HUES6 (cell line): Measurements from ENCODE around the gene ERFE.

Experiments used
- H3K27ac ChIP-seq: 2 replicates; pipeline ENCODE4 v1.7.0; 2013; ENCODE audit warnings: low read depth, mild to moderate bottlenecking, low read length, inconsistent platforms
- H3K27me3 ChIP-seq: 2 replicates; pipeline ENCODE4 v1.6.1; 2013; ENCODE audit warnings: low read length; ENCODE audit not compliant: control insufficient read depth, insufficient read depth
- H3K36me3 ChIP-seq: 2 replicates; pipeline ENCODE4 v1.6.1; 2013; ENCODE audit warnings: low read length; ENCODE audit not compliant: control insufficient read depth, insufficient read depth
- H3K4me1 ChIP-seq: 2 replicates; pipeline ENCODE4 v1.6.1; 2013; ENCODE audit warnings: low read length; ENCODE audit not compliant: control insufficient read depth, insufficient read depth
- H3K4me3 ChIP-seq: 2 replicates; pipeline ENCODE4 v1.5.1; 2013; ENCODE audit warnings: low read depth, low read length
- H3K9ac ChIP-seq: one replicate; pipeline ENCODE4 v1.6.1; 2013; ENCODE audit warnings: mild to moderate bottlenecking, low read length
- H3K9me3 ChIP-seq: 2 replicates; pipeline ENCODE4 v1.6.1; 2013; ENCODE audit warnings: low read depth, low read length; ENCODE audit not compliant: control insufficient read depth, insufficient read depth

The ERFE gene

GRCh38 chr2:238143239-238143951 lies 15.4 kb upstream of the ERFE start:
- Histone ChIP-seq H3K9ac (no peak overlapping the region), H3K4me3 (no peak overlapping the region), H3K4me1 (peaks cover 7% of the 10 kb centered on the region; the same call in 1 of the 2 replicates), H3K27ac (no peak overlapping the region), H3K9me3 (no peaks in the 10 kb centered on the region), H3K36me3 (no peaks in the 10 kb centered on the region), H3K27me3 (no peaks in the 10 kb centered on the region)

GRCh38 chr2:238144262-238144661 lies 14.5 kb upstream of the ERFE start:
- no peaks in the 10 kb centered on the region for H3K27me3 ChIP-seq
- no peaks in the 10 kb centered on the region for H3K9me3 ChIP-seq
- no peaks in the 10 kb centered on the region for H3K36me3 ChIP-seq
- no peak overlapping the region for H3K4me3 ChIP-seq
- no peak overlapping the region for H3K9ac ChIP-seq
- H3K4me1 ChIP-seq, result no peaks in the 10 kb centered on the region
- no peak overlapping the region for H3K27ac ChIP-seq

GRCh38 chr2:238145046-238145445 lies 13.7 kb upstream of the ERFE start:
- Histone ChIP-seq H3K9me3 (no peaks in the 10 kb centered on the region), H3K4me3 (no peak overlapping the region), H3K27ac (no peak overlapping the region), H3K4me1 (no peaks in the 10 kb centered on the region), H3K36me3 (no peaks in the 10 kb centered on the region), H3K9ac (no peak overlapping the region), H3K27me3 (no peaks in the 10 kb centered on the region)

GRCh38 chr2:238145851-238146250 lies 12.9 kb upstream of the ERFE start:
- no peak overlapping the region for H3K9ac ChIP-seq
- no peaks in the 10 kb centered on the region for H3K36me3 ChIP-seq
- H3K27me3 ChIP-seq, result no peaks in the 10 kb centered on the region
- H3K4me3 ChIP-seq, result no peak overlapping the region
- no peak overlapping the region for H3K27ac ChIP-seq
- no peaks in the 10 kb centered on the region for H3K9me3 ChIP-seq
- H3K4me1 ChIP-seq, result no peaks in the 10 kb centered on the region

- Histone ChIP-seq H3K4me1 (peaks cover 10% of the 10 kb centered on the region), H3K36me3 (no peaks in the 10 kb centered on the region), H3K9me3 (no peaks in the 10 kb centered on the region), H3K4me3 (no peak overlapping the region), H3K27me3 (no peaks in the 10 kb centered on the region), H3K27ac (no peak overlapping the region), H3K9ac (no peak overlapping the region)
These were observed 11.8 kb upstream of the ERFE start for GRCh38 chr2:238146884-238147544.

- H3K9ac ChIP-seq, result no peak overlapping the region
- peaks cover 11% of the 10 kb centered on the region for H3K4me1 ChIP-seq
- no peaks in the 10 kb centered on the region for H3K36me3 ChIP-seq
- H3K27ac ChIP-seq, result no peak overlapping the region
- H3K4me3 ChIP-seq, result no peak overlapping the region
- H3K9me3 ChIP-seq, result no peaks in the 10 kb centered on the region
- no peaks in the 10 kb centered on the region for H3K27me3 ChIP-seq
These were observed 9.8 kb upstream of the ERFE start for GRCh38 chr2:238148981-238149380.

GRCh38 chr2:238149841-238150572 lies 8.8 kb upstream of the ERFE start:
- Histone ChIP-seq H3K36me3 (no peaks in the 10 kb centered on the region), H3K9me3 (no peaks in the 10 kb centered on the region), H3K4me3 (no peak overlapping the region), H3K4me1 (peaks cover 11% of the 10 kb centered on the region), H3K9ac (no peak overlapping the region), H3K27me3 (no peaks in the 10 kb centered on the region), H3K27ac (no peak overlapping the region)

GRCh38 chr2:238150686-238151085 lies 8.1 kb upstream of the ERFE start:
- Histone ChIP-seq H3K9ac (no peak overlapping the region), H3K4me1 (peaks cover 11% of the 10 kb centered on the region), H3K36me3 (no peaks in the 10 kb centered on the region), H3K27me3 (no peaks in the 10 kb centered on the region), H3K4me3 (no peak overlapping the region), H3K9me3 (no peaks in the 10 kb centered on the region), H3K27ac (no peak overlapping the region)

- Histone ChIP-seq H3K36me3 (no peaks in the 10 kb centered on the region), H3K9ac (no peak overlapping the region), H3K9me3 (no peaks in the 10 kb centered on the region), H3K27me3 (no peaks in the 10 kb centered on the region), H3K4me3 (no peak overlapping the region), H3K4me1 (peaks cover 11% of the 10 kb centered on the region), H3K27ac (no peak overlapping the region)
These were observed 7.6 kb upstream of the ERFE start for GRCh38 chr2:238151205-238151604.

GRCh38 chr2:238151628-238152235 lies 7.0 kb upstream of the ERFE start:
- H3K9me3 ChIP-seq, result no peaks in the 10 kb centered on the region
- H3K36me3 ChIP-seq, result no peaks in the 10 kb centered on the region
- H3K4me3 ChIP-seq, result no peak overlapping the region
- no peak overlapping the region for H3K9ac ChIP-seq
- H3K27ac ChIP-seq, result no peak overlapping the region
- peaks cover 11% of the 10 kb centered on the region for H3K4me1 ChIP-seq
- no peaks in the 10 kb centered on the region for H3K27me3 ChIP-seq
